A673 (cell line): ENCODE measurements around the gene SLC29A3. TPM values are rescaled to one million over a fixed set of nuclear protein-coding genes. Genes with fewer than 3 reads are reported as not detected.

Source experiments
- BruUV-seq: library from RNA; stranded (reverse); fragments of 400-500 nt; replicated peaks from 2 replicates; lab custom pipeline; 2021; lab: Mats Ljungman, UMichigan
- CTCF ChIA-PET: fragments of 300-600 bp; sonication (Branson Sonifier 250); formaldehyde crosslinking; loops from one replicate; lab custom pipeline; 2022; ENCODE audit warnings: antibody characterized with exemption; lab: Charles Lee
- POLR2A ChIA-PET: fragments of 300-600 bp; sonication (Branson Sonifier 250); formaldehyde crosslinking; loops from one replicate; lab custom pipeline; 2022; ENCODE audit warnings: antibody characterized with exemption; ENCODE audit not compliant: low non-redundant PET; lab: Charles Lee
- DNase-seq: peaks from one replicate; pipeline ENCODE4 v3.0.0-alpha.2; 2015; ENCODE audit warnings: low spot score
- H3K27ac ChIP-seq: fragments of 200-600 bp; sonication (generic); 2 replicates; pipeline ENCODE4 v1.5.1; 2016; ENCODE audit warnings: mixed run types, low read depth, mild to moderate bottlenecking, mixed read lengths, antibody characterized with exemption, low read length; ENCODE audit not compliant: poor library complexity, severe bottlenecking
- H3K27me3 ChIP-seq: fragments of 200-600 bp; sonication (generic); replicated peaks from 2 replicates; pipeline ENCODE4 v1.6.1; 2017; ENCODE audit warnings: mixed run types, low read depth, mild to moderate bottlenecking, mixed read lengths, antibody characterized with exemption, low read length; ENCODE audit not compliant: insufficient read depth, poor library complexity
- H3K36me3 ChIP-seq: fragments of 200-600 bp; sonication (generic); 2 replicates; pipeline ENCODE4 v1.6.1; 2016; ENCODE audit warnings: mixed run types, mild to moderate bottlenecking, mixed read lengths, antibody characterized with exemption, low read length; ENCODE audit not compliant: insufficient read depth, poor library complexity, severe bottlenecking
- H3K4me1 ChIP-seq: fragments of 200-600 bp; sonication (generic); 2 replicates; pipeline ENCODE4 v1.6.1; 2017; ENCODE audit warnings: mixed run types, mild to moderate bottlenecking, mixed read lengths, antibody characterized with exemption, low read length; ENCODE audit not compliant: insufficient read depth, poor library complexity, severe bottlenecking
- H3K4me3 ChIP-seq: fragments of 200-600 bp; sonication (generic); 2 replicates; pipeline ENCODE4 v1.5.1; 2016; ENCODE audit warnings: low read depth, mixed run types, mild to moderate bottlenecking, mixed read lengths, low read length; ENCODE audit not compliant: poor library complexity, severe bottlenecking
- H3K9me3 ChIP-seq: fragments of 200-600 bp; sonication (generic); 2 replicates; pipeline ENCODE4 v1.6.1; 2016; ENCODE audit warnings: mixed run types, low read depth, mild to moderate bottlenecking, mixed read lengths, antibody characterized with exemption, low read length; ENCODE audit not compliant: poor library complexity, severe bottlenecking
- EZH2 ChIP-seq: fragments of 200-600 bp; sonication (generic); IDR thresholded peaks from 2 replicates; pipeline ENCODE4 v1.6.1; 2017; ENCODE audit warnings: borderline replicate concordance, low read depth, mild to moderate bottlenecking, mixed read lengths, antibody characterized with exemption, low read length; ENCODE audit not compliant: poor library complexity, severe bottlenecking
- intact Hi-C: fragments of 100-400 bp; cut with micrococcal nuclease; formaldehyde crosslinking; loops from one replicate; pipeline ENCODE4 v1.10.0; 2022; ENCODE audit not compliant: unreplicated experiment
- total RNA-seq: library from RNA; stranded (reverse); gene quantifications from 2 replicates; pipeline ENCODE4 v1.2.3, GENCODE V29; 2021
- TF ChIP-seq, protein P1 (sequence below): fragments of 300-800, 200-600 bp; sonication (generic); conservative IDR thresholded peaks from 2 replicates; pipeline ENCODE4 v1.5.1; 2017; ENCODE audit warnings: low read depth, mild to moderate bottlenecking, antibody characterized with exemption, low read length, moderate library complexity, mixed read lengths

Gene SLC29A3
- total RNA-seq, 1 experiment from 2014 or later: 6.1 TPM

DNA sequence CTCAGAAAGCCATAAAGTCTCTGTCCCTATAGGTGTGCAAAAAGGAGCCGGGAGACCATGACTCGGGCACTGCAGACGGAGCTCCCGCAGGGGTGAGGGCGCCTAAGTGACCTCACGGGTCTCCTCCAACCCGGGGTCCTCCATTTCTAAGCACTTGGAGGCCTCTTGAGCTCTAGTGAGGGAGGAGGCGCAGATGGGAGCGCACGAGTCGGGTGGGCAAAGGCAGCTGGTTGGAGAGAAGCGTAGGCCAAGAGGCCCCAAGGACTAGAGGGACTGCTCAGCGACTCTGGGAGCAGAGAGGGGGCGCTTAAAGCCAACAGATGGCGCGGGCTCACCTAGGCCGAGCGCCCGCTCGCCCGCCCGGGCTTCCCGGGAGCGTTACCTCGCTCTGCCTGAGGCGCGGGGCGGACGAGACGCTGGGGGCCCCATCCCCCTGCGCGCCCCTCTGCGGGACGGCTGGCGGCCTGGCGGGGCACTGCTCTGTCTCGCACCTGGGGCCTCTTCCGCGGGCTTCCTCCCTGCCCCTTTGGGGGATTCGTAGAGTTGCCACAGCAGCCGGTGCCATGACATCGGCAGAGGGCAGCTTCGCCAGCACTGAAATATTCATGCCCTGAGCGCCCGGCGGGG, 77.1 kb downstream of the SLC29A3 start:
- peak; percentile 86 for DNase-seq
- H3K27ac ChIP-seq: peak overlapping the region; percentile 63
- no peaks in the 10 kb centered on the region for H3K9me3 ChIP-seq
- no peak for TF ChIP-seq EZH2
- TF ChIP-seq, protein P1, sequence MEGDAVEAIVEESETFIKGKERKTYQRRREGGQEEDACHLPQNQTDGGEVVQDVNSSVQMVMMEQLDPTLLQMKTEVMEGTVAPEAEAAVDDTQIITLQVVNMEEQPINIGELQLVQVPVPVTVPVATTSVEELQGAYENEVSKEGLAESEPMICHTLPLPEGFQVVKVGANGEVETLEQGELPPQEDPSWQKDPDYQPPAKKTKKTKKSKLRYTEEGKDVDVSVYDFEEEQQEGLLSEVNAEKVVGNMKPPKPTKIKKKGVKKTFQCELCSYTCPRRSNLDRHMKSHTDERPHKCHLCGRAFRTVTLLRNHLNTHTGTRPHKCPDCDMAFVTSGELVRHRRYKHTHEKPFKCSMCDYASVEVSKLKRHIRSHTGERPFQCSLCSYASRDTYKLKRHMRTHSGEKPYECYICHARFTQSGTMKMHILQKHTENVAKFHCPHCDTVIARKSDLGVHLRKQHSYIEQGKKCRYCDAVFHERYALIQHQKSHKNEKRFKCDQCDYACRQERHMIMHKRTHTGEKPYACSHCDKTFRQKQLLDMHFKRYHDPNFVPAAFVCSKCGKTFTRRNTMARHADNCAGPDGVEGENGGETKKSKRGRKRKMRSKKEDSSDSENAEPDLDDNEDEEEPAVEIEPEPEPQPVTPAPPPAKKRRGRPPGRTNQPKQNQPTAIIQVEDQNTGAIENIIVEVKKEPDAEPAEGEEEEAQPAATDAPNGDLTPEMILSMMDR: peak; percentile 71
- H3K27me3 ChIP-seq: no peaks in the 10 kb centered on the region
- H3K4me3 ChIP-seq: peak overlapping the region; percentile 67
- H3K4me1 ChIP-seq: peaks cover 10% of the 10 kb centered on the region
- H3K36me3 ChIP-seq: no peaks in the 10 kb centered on the region
- POLR2A ChIA-PET: no interaction called here
- intact Hi-C loops: loop anchor here (1.0 to 5.0 kb wide), 2 partner anchors 173 to 301 kb away; no protein-coding TSS in a partner anchor
- BruUV-seq: no TSS peak
- CTCF ChIA-PET: interaction anchor here (1.0 to 3.1 kb wide), 6 partner anchors 12 to 312 kb away, joined by 3 to 22 read pairs (median 5); no protein-coding TSS in a partner anchor

DNA sequence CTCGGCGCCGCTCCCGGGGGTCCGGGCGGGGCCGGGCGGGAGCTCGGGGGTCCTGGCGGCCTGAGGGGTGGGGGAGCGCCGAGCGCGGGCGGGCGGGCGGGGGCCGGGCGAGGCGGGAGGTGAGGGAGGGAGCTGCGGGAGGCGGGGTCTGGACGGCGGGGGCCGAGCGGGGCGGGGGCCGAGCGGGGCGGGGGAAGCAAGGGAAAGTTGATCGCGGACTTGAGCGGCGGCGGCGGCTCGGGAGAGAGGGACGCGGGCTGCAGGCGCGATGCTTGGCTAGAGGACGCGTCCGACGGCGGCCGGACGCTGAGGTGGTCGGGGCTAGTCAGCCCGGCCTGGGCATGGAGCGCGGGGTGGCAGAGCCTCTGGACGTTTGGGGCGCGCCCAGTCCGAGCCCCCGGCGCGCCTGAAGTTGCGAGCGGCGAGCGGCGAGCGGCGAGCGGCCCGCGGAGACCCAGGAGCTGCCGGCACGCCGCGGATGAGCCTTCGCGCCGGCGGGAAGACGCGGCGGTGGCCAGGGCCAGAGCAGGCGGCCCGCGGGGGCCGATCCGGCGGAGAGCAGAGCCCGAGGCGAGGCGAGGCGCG, 77.7 kb downstream of the SLC29A3 start, which contains the start of gene CDH23:
Gene CDH23 (plus strand): TSS at position 210 of the 585 bp plus-strand sequence. CDS start 42,912 bp downstream, outside the sequence.
- Histone ChIP-seq H3K9me3 (no peaks in the 10 kb centered on the region), H3K4me3 (peak within 1 kb of the TSS; percentile 67), H3K4me1 (peaks cover 10% of the 10 kb centered on the region), H3K27ac (peak within 1 kb of the TSS; percentile 63), H3K27me3 (no peaks in the 10 kb centered on the region), H3K36me3 (no peaks in the 10 kb centered on the region)
- peak; percentile 68 for DNase-seq
- TF ChIP-seq, protein P1: no peak
- TF ChIP-seq EZH2: no peak
- BruUV-seq: no TSS peak
- POLR2A ChIA-PET: no interaction called here
- intact Hi-C loops: loop anchor here (1.0 to 5.0 kb wide), 2 partner anchors 172 to 300 kb away; no protein-coding TSS in a partner anchor
- CTCF ChIA-PET: interaction anchor here (0.5 to 3.1 kb wide), 6 partner anchors 13 to 311 kb away, joined by 4 to 22 read pairs (median 5); no protein-coding TSS in a partner anchor

DNA sequence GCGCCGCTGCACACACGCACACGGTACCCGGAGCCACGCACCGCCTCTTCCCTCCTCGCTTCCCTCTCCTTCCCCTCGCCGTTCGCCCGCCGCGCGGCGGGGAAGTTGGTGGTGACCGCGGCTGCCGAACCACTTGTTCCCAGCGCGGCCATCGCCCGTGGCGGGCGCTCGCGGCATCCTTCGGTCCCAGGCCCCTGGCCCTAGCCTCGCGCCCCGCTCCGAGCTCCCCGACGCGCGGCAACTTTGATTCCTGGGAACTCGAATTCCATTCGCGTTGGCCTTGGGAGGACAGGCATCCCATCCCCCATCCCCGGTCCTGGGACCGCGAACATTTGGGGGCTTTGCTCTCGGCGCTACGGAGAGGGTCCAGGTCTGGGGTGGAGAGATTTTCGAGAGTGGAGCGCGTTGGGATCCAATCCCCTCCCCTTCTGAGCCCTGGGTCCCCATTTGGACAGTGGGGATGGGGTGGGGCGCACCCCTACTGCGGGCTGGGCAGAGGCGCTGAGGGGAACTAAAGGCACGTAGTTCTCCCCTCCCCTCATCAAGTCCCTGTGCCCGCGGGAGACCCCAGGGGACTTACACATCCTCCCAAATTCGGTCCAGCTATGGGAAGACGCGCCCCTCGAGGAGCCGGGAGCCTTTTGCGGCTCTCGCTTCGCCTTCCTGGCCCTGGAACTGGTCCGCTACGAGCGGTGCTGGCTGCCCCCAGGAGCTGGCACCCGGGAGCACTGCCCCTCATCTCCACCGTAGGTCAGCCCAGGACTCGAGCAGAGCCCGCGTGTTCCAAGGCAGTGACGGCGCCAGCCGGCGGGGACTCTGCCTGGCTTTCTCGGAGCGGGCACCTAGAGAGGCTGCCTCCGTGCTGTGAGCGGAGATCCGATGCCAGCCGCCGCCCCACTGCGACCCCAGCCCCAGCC, 78.5 kb downstream of the SLC29A3 start:
- ChIA-PET POLR2A (interaction anchor here (0.6 kb wide), 1 partner anchor 304 kb away, joined by 3 read pairs; no protein-coding TSS in a partner anchor), CTCF (interaction anchor here (0.5 to 3.1 kb wide), 5 partner anchors 81 to 310 kb away, joined by 4 to 22 read pairs (median 5); no protein-coding TSS in a partner anchor)
- H3K4me3 ChIP-seq: peak overlapping the region; percentile 67
- intact Hi-C loops: loop anchor here (5.0 kb wide), 1 partner anchor 300 kb away; no protein-coding TSS in a partner anchor
- H3K36me3 ChIP-seq: no peaks in the 10 kb centered on the region
- BruUV-seq: no TSS peak
- DNase-seq: peak; percentile 40
- peak overlapping the region; percentile 56 for H3K27ac ChIP-seq
- no peaks in the 10 kb centered on the region for H3K9me3 ChIP-seq
- peaks cover 10% of the 10 kb centered on the region for H3K4me1 ChIP-seq
- no peak for TF ChIP-seq EZH2
- TF ChIP-seq, protein P1: no peak
- no peaks in the 10 kb centered on the region for H3K27me3 ChIP-seq
